B cell (primary cell): ENCODE data around the gene SLC8A3. TPM values are rescaled to one million over a fixed set of nuclear protein-coding genes. Genes with fewer than 3 reads are reported as not detected.

Experiments
- ATAC-seq: fragments of 200-7000 bp; cut with Tn5 transposase; one replicate; pipeline ENCODE4 v1.10.0; 2021; ENCODE audit warnings: low read depth, mild to moderate bottlenecking, moderate number of reproducible peaks, moderate library complexity
- CTCF ChIA-PET: fragments of 350-600 bp; sonication (Branson Sonifier 250); formaldehyde crosslinking; loops from one replicate; lab custom pipeline; 2021; ENCODE audit warnings: antibody characterized with exemption, inconsistent platforms; lab: Charles Lee
- POLR2A ChIA-PET: fragments of 350-600 bp; sonication (Branson Sonifier 250); formaldehyde crosslinking; loops from one replicate; lab custom pipeline; 2021; ENCODE audit warnings: antibody characterized with exemption; lab: Charles Lee
- DNase-seq: peaks from one replicate; pipeline ENCODE4 v3.0.0; 2013
- H2AFZ ChIP-seq: 2 replicates; pipeline ENCODE4 v1.6.1; 2012; ENCODE audit warnings: mild to moderate bottlenecking, low read depth, low read length; ENCODE audit not compliant: insufficient read depth, poor library complexity, severe bottlenecking
- H3K27ac ChIP-seq, 2 donors: 1 replicate in 1 of 2; 2 replicates in 1 of 2; pipeline ENCODE4 v1.5.1; 2012 to 2013; ENCODE audit warnings: low read length in 2 of 2, mild to moderate bottlenecking in 2 of 2, moderate library complexity in 1 of 2
- H3K27me3 ChIP-seq, 4 experiments: fragments of 200-600 bp in 1 of 4; sonication (generic) in 1 of 4; replicated peaks in 1 of 4; 1 replicate in 2 of 4; 2 replicates in 2 of 4; pipeline versions ENCODE4 v1.6.1 to v1.7.0; 2013 to 2016; ENCODE audit warnings: low read length in 3 of 4, mild to moderate bottlenecking in 2 of 4, mixed read lengths in 1 of 4, moderate library complexity in 1 of 4; ENCODE audit not compliant: insufficient read depth in 4 of 4, control insufficient read depth in 3 of 4; ENCODE audit errors: control extremely low read depth in 1 of 4
- H3K36me3 ChIP-seq, 2 experiments: replicated peaks in 1 of 2; 1 replicate in 1 of 2; 2 replicates in 1 of 2; pipeline versions ENCODE4 v1.6.1 to v1.7.1; 2013; ENCODE audit warnings: low read length in 1 of 2; ENCODE audit not compliant: insufficient read depth in 2 of 2, control insufficient read depth in 1 of 2; ENCODE audit errors: control extremely low read depth in 1 of 2, extremely low read depth in 1 of 2
- H3K4me1 ChIP-seq, 2 donors: fragments of 200-600 bp in 1 of 2; sonication (generic) in 1 of 2; 1 replicate in 1 of 2; 2 replicates in 1 of 2; pipeline versions ENCODE4 v1.5.1 to v1.6.1; 2013 to 2017; ENCODE audit warnings: low read length in 2 of 2; ENCODE audit not compliant: control insufficient read depth in 2 of 2, insufficient read depth in 2 of 2
- H3K4me2 ChIP-seq: replicated peaks from 2 replicates; pipeline ENCODE3; 2012; ENCODE audit warnings: mild to moderate bottlenecking, low read depth, low read length; ENCODE audit not compliant: poor library complexity, severe bottlenecking
- H3K4me3 ChIP-seq, 5 experiments: fragments of 200-600 bp in 1 of 5; sonication (generic) in 1 of 5; 1 replicate in 3 of 5; 2 replicates in 2 of 5; pipeline versions ENCODE4 v1.5.1 to v1.7.0; 2011 to 2016; ENCODE audit warnings: low read length in 4 of 5, mild to moderate bottlenecking in 4 of 5, low read depth in 2 of 5, control low read depth in 1 of 5, moderate library complexity in 1 of 5; ENCODE audit not compliant: insufficient read depth in 1 of 5; ENCODE audit errors: control extremely low read depth in 1 of 5, extremely low read depth in 1 of 5
- H3K79me2 ChIP-seq: fragments of 200-600 bp; sonication (generic); one replicate; pipeline ENCODE4 v1.6.0; 2016; ENCODE audit warnings: low read length; ENCODE audit not compliant: control insufficient read depth, insufficient read depth
- H3K9ac ChIP-seq: fragments of 200-600 bp; sonication (generic); 2 replicates; pipeline ENCODE4 v1.6.1; 2017; ENCODE audit warnings: mild to moderate bottlenecking, low read length, moderate library complexity
- H3K9me3 ChIP-seq, 3 donors: one replicate each; pipeline versions ENCODE4 v1.6.1 to v1.7.1; 2013; ENCODE audit warnings: low read length in 2 of 3; ENCODE audit not compliant: control insufficient read depth in 2 of 3, insufficient read depth in 1 of 3; ENCODE audit errors: control extremely low read depth in 1 of 3
- H4K20me1 ChIP-seq: 2 replicates; pipeline ENCODE4 v1.6.0; 2012; ENCODE audit warnings: mild to moderate bottlenecking, low read length; ENCODE audit not compliant: insufficient read depth, control insufficient read depth, poor library complexity, severe bottlenecking
- H3K27ac Mint-ChIP-seq: one replicate; pipeline ENCODE4 v1.8.0; 2021; ENCODE audit warnings: mixed read lengths
- H3K27me3 Mint-ChIP-seq: one replicate; pipeline ENCODE4 v1.8.0; 2021; ENCODE audit warnings: mixed read lengths
- H3K4me1 Mint-ChIP-seq: one replicate; pipeline ENCODE4 v1.8.0; 2021; ENCODE audit warnings: mixed read lengths
- H3K4me3 Mint-ChIP-seq: one replicate; pipeline ENCODE4 v1.8.0; 2021; ENCODE audit warnings: mixed read lengths
- H3K9me3 Mint-ChIP-seq: one replicate; pipeline ENCODE4 v1.8.0; 2022; ENCODE audit warnings: mixed read lengths; ENCODE audit not compliant: insufficient read depth
- EZH2 ChIP-seq: IDR thresholded peaks from 2 replicates; pipeline ENCODE4 v1.6.1; 2012; ENCODE audit warnings: borderline replicate concordance, low read depth, mild to moderate bottlenecking, moderate library complexity, low read length; ENCODE audit not compliant: insufficient read depth, poor library complexity, severe bottlenecking
- WGBS: methylation state at CpG from one replicate; pipeline ENCODE4 v1.1.5; 2013; ENCODE audit warnings: missing lambda C conversion rate; ENCODE audit not compliant: insufficient coverage; 5-methylcytosine and 5-hydroxymethylcytosine counted together
- intact Hi-C: fragments of 100-400 bp; cut with micrococcal nuclease; formaldehyde crosslinking; loops from one replicate; pipeline ENCODE4 v1.10.0; 2022
- polyA plus RNA-seq: library from polyadenylated mRNA; depleted of rRNA; stranded (reverse); fragments of >200 nt; gene quantifications from 2 replicates; pipeline ENCODE4 v1.2.3, GENCODE V29; 2012
- total RNA-seq, 2 donors: library from RNA; stranded (reverse); fragments of 120-200 nt in 1 of 2; gene quantifications; 1 replicate in 1 of 2; 2 replicates in 1 of 2; pipeline versions ENCODE4 v1.2.3 to v1.2.4, GENCODE V29; 2013 to 2022
- TF ChIP-seq, protein P1 (sequence below): fragments of 200-600 bp; IDR thresholded peaks from one replicate; pipeline ENCODE4 v1.8.0; 2022; ENCODE audit warnings: antibody characterized with exemption, mild to moderate bottlenecking

Gene SLC8A3
- total and polyA plus RNA-seq, 2 donors (not counting 1 experiment from before 2014, with no cell fraction given), result 0.07 to 0.09 TPM

DNA sequence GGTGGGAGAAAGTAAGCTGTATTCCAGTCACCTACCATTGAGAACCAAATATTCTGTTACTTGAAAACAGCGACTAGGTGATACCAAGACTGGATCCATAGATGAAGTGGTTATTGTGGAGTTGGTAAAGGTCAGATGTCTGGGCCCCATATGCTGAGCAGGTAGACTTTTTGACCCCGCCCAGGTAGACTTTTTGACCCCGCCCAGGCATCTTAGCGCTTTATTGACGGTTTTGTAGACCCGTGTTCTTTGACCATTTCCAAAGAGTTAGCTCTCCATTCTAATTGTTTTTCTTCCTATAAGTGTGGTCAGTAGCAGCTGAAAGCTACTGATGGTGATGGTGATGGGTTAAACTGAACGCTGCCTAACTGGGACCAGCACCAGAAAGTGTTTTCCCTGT, 61.6 kb downstream of the SLC8A3 start:
- Histone ChIP-seq H3K4me2 (no peak overlapping the region), H3K4me1 (no peaks in the 10 kb centered on the region), H3K4me3 (no peak overlapping the region), H2AFZ (no peak overlapping the region), H3K9me3 (no peaks in the 10 kb centered on the region), H3K9ac (no peak overlapping the region), H3K79me2 (no peaks in the 10 kb centered on the region), H4K20me1 (no peaks in the 10 kb centered on the region), H3K27me3 (peaks cover 0 to 6% (median 2%) of the 10 kb centered on the region in 4 experiments), H3K27ac (no peak overlapping the region), H3K36me3 (no peaks in the 10 kb centered on the region)
- Mint-ChIP-seq H3K27ac (no peak overlapping the region), H3K4me1 (no peaks in the 10 kb centered on the region), H3K4me3 (no peak overlapping the region), H3K9me3 (no peaks in the 10 kb centered on the region), H3K27me3 (peaks cover 28% of the 10 kb centered on the region)
- intact Hi-C loops, result no loop called here
- ChIA-PET POLR2A (no interaction called here), CTCF (no interaction called here)
- DNase-seq (no peak), ATAC-seq (no peak)
- no peak for TF ChIP-seq EZH2
- TF ChIP-seq, protein P1, sequence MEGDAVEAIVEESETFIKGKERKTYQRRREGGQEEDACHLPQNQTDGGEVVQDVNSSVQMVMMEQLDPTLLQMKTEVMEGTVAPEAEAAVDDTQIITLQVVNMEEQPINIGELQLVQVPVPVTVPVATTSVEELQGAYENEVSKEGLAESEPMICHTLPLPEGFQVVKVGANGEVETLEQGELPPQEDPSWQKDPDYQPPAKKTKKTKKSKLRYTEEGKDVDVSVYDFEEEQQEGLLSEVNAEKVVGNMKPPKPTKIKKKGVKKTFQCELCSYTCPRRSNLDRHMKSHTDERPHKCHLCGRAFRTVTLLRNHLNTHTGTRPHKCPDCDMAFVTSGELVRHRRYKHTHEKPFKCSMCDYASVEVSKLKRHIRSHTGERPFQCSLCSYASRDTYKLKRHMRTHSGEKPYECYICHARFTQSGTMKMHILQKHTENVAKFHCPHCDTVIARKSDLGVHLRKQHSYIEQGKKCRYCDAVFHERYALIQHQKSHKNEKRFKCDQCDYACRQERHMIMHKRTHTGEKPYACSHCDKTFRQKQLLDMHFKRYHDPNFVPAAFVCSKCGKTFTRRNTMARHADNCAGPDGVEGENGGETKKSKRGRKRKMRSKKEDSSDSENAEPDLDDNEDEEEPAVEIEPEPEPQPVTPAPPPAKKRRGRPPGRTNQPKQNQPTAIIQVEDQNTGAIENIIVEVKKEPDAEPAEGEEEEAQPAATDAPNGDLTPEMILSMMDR, result no peak
- 95% methylated on average over 4 of the region's 7 CpGs for WGBS

DNA sequence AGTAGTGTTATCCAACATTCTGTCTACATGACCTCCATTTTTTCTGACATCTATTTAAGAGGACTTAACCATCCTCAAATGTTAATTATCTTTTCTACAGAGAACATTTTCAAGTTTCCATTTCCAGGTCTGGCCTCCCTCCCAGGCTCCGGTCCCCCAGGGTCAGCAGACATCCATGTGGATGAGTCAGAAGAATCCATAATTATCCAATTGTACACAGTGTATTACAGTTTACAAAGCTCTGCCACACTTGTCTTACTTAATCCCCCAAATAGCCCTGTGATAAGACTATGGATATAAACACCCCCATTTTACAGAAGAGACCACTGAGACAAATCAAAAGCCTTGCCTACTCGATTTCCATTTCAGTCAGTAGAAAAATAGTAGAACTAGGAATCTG, 65.0 kb downstream of the SLC8A3 start:
- no peak overlapping the region for H3K27ac Mint-ChIP-seq
- Histone ChIP-seq H4K20me1 (no peaks in the 10 kb centered on the region), H3K79me2 (no peaks in the 10 kb centered on the region), H2AFZ (no peak overlapping the region), H3K4me2 (no peak overlapping the region), H3K9ac (no peak overlapping the region), H3K9me3 (no peaks in the 10 kb centered on the region), H3K27me3 (no peaks in the 10 kb centered on the region), H3K4me3 (no peak overlapping the region), H3K4me1 (no peaks in the 10 kb centered on the region), H3K27ac (no peak overlapping the region), H3K36me3 (no peaks in the 10 kb centered on the region)
- CTCF ChIA-PET, result no interaction called here
- WGBS, result no CpG with 5 or more reads among the region's 2 CpGs
- no peak for DNase-seq
- peaks cover 8% of the 10 kb centered on the region for H3K27me3 Mint-ChIP-seq
- no peak for ATAC-seq
- TF ChIP-seq, protein P1, result no peak
- no peak for TF ChIP-seq EZH2
- POLR2A ChIA-PET, result no interaction called here
- H3K9me3 Mint-ChIP-seq, result no peaks in the 10 kb centered on the region
- intact Hi-C loops, result no loop called here
- H3K4me1 Mint-ChIP-seq, result no peaks in the 10 kb centered on the region
- H3K4me3 Mint-ChIP-seq, result no peak overlapping the region
